ENCODE results near the gene COMT. TPM values are rescaled to one million over a fixed set of nuclear protein-coding genes. Genes with fewer than 3 reads are reported as not detected.

Gene COMT
- total and polyA plus RNA-seq, 9 donors: 23.1 to 200 (median 161) TPM

- Histone ChIP-seq H3K36me3 (no peaks in the 10 kb centered on the region), H3K4me1 (ENCODE audit: insufficient read depth) (no peaks in the 10 kb centered on the region), H3K4me3 (no peak overlapping the region), H3K9me3 (no peaks in the 10 kb centered on the region), H3K27me3 (no peaks in the 10 kb centered on the region), H3K27ac (no peak overlapping the region)
- 89 to 92% (median 90%) methylated on average over 32 of the region's 32 CpGs for WGBS, 3 donors
- intact Hi-C loops (cut with DNase I): loop anchor here in 2 of 4 donors (5.0 to 10.0 kb wide), 3 partner anchors 40 to 427 kb away; partner anchors contain the start of gene ARVCF (in 1 of the 2)
- DNase-seq: no peak
- TF ChIP-seq POLR2A (IDR thresholded peaks at IDR 0.05) (no peak), EP300 (IDR thresholded peaks at IDR 0.05) (no peak), CTCF (IDR thresholded peaks at IDR 0.05) (no peak)
Measured at GRCh38 chr22:19977296-19978243, 36.0 kb downstream of the COMT start.

- intact Hi-C loops (cut with DNase I): loop anchor here in 2 of 4 donors (5.0 to 10.0 kb wide), 3 partner anchors 39 to 426 kb away; partner anchors contain the start of gene ARVCF (in 1 of the 2)
- Histone ChIP-seq H3K4me1 (ENCODE audit: insufficient read depth) (no peaks in the 10 kb centered on the region), H3K9me3 (no peaks in the 10 kb centered on the region), H3K36me3 (no peaks in the 10 kb centered on the region), H3K27me3 (no peaks in the 10 kb centered on the region), H3K27ac (no peak overlapping the region), H3K4me3 (no peak overlapping the region)
- no peak for TF ChIP-seq POLR2A (IDR thresholded peaks at IDR 0.05)
- TF ChIP-seq CTCF (IDR thresholded peaks at IDR 0.05): no peak
- TF ChIP-seq EP300 (IDR thresholded peaks at IDR 0.05): no peak
- no peak for DNase-seq
- WGBS, 3 donors: 94 to 98% (median 95%) methylated on average over 17 of the region's 17 CpGs
Measured at GRCh38 chr22:19978748-19979147, 37.2 kb downstream of the COMT start.

GRCh38 chr22:19979712-19980493 is 38.3 kb downstream of the COMT start:
- no peak for DNase-seq
- 92 to 95% (median 93%) methylated on average over 40 to 52 of the region's 52 CpGs for WGBS, 3 donors
- no peak for TF ChIP-seq POLR2A (IDR thresholded peaks at IDR 0.05)
- no peak for TF ChIP-seq EP300 (IDR thresholded peaks at IDR 0.05)
- no peak for TF ChIP-seq CTCF (IDR thresholded peaks at IDR 0.05)
- intact Hi-C loops (cut with DNase I): loop anchor here in 2 of 4 donors (5.0 to 10.0 kb wide), 3 partner anchors 37 to 425 kb away; partner anchors contain the start of gene ARVCF (in 1 of the 2)
- Histone ChIP-seq H3K4me3 (no peak overlapping the region), H3K27me3 (no peaks in the 10 kb centered on the region), H3K9me3 (no peaks in the 10 kb centered on the region), H3K4me1 (ENCODE audit: insufficient read depth) (no peaks in the 10 kb centered on the region), H3K36me3 (no peaks in the 10 kb centered on the region), H3K27ac (no peak overlapping the region)

- H3K36me3 ChIP-seq: no peaks in the 10 kb centered on the region
- H3K4me1 ChIP-seq (ENCODE audit: insufficient read depth): no peaks in the 10 kb centered on the region
- WGBS, 3 donors: 83 to 96% (median 84%) methylated on average over 7 of the region's 7 CpGs
- no peak overlapping the region for H3K4me3 ChIP-seq
- H3K27me3 ChIP-seq: no peaks in the 10 kb centered on the region
- no peaks in the 10 kb centered on the region for H3K9me3 ChIP-seq
- no peak for DNase-seq
- no peak overlapping the region for H3K27ac ChIP-seq
- TF ChIP-seq POLR2A (IDR thresholded peaks at IDR 0.05) (no peak), CTCF (IDR thresholded peaks at IDR 0.05) (no peak), EP300 (IDR thresholded peaks at IDR 0.05) (no peak)
- intact Hi-C loops (cut with DNase I): no loop called here
Measured at GRCh38 chr22:19980766-19981165, 39.2 kb downstream of the COMT start.

Measured in ovary (tissue), 9 donors.